Measurements from ENCODE around the gene GM2A. TPM values are rescaled to one million over a fixed set of nuclear protein-coding genes. Genes with fewer than 3 reads are reported as not detected.
A peak's percentile ranks its signal among the peaks of the same experiment; 100 is the strongest.

Gene GM2A
- total RNA-seq, 1 experiment from 2014 or later: 27.6 TPM

GRCh38 chr5:151286246-151286645 is 33.3 kb downstream of the GM2A start:
- no TSS peak for BruUV-seq (replicated peaks)

GRCh38 chr5:151288180-151288579 is 35.2 kb downstream of the GM2A start:
- no peak overlapping the region for H3K27ac Mint-ChIP-seq (ENCODE audit: unreplicated experiment)
- peaks cover 8% of the 10 kb centered on the region for H3K9me3 Mint-ChIP-seq (ENCODE audit: unreplicated experiment)
- CTCF ChIA-PET: interaction anchor here (0.6 to 1.5 kb wide), 4 partner anchors 10 to 36 kb away, joined by 3 to 6 read pairs (median 6); partner anchors contain the start of gene GM2A
- no peaks in the 10 kb centered on the region for H3K27me3 ChIP-seq (replicated peaks; ENCODE audit: control insufficient read depth, insufficient read depth, low read length)
- peak in 1 of 2 experiments; percentile 67 for TF ChIP-seq CTCF (IDR thresholded peaks at IDR 0.05; ENCODE audit: insufficient read depth in 1 of 2, low read depth in 1 of 2, low read length in 1 of 2, severe bottlenecking in 1 of 2, unreplicated experiment in 1 of 2)
- H3K4me1 ChIP-seq: peaks cover 6% of the 10 kb centered on the region
- H3K27me3 Mint-ChIP-seq (ENCODE audit: insufficient read depth, unreplicated experiment): no peaks in the 10 kb centered on the region
- intact Hi-C loops (cut with micrococcal nuclease; ENCODE audit: unreplicated experiment): loop anchor here (1.0 kb wide), 3 partner anchors 10 to 364 kb away; no protein-coding TSS in a partner anchor
- H3K9me3 ChIP-seq: no peaks in the 10 kb centered on the region
- peaks cover 12% of the 10 kb centered on the region for H3K4me1 Mint-ChIP-seq (ENCODE audit: low read depth, unreplicated experiment)
- no peaks in the 10 kb centered on the region for H3K36me3 ChIP-seq (ENCODE audit: control insufficient read depth, insufficient read depth, low read length)
- BruUV-seq (replicated peaks): no TSS peak
- H3K36me3 Mint-ChIP-seq (ENCODE audit: insufficient read depth, unreplicated experiment): no peaks in the 10 kb centered on the region
- H3K4me3 ChIP-seq (ENCODE audit: low read depth, low read length): no peak overlapping the region
- H3K4me3 Mint-ChIP-seq (ENCODE audit: unreplicated experiment): no peak overlapping the region
- POLR2A ChIA-PET: no interaction called here
- peak; percentile 50 to 53 for DNase-seq

More at GRCh38 chr5:151286246-151286645, 33.3 kb downstream of the GM2A start:
- no peak overlapping the region for H3K4me3 ChIP-seq (ENCODE audit: low read depth, low read length)
- H3K36me3 Mint-ChIP-seq (ENCODE audit: insufficient read depth, unreplicated experiment): no peaks in the 10 kb centered on the region
- no peaks in the 10 kb centered on the region for H3K27me3 ChIP-seq (replicated peaks; ENCODE audit: control insufficient read depth, insufficient read depth, low read length)
- peaks cover 8% of the 10 kb centered on the region for H3K9me3 Mint-ChIP-seq (ENCODE audit: unreplicated experiment)
- no peaks in the 10 kb centered on the region for H3K9me3 ChIP-seq
- TF ChIP-seq CTCF (IDR thresholded peaks at IDR 0.05; ENCODE audit: insufficient read depth in 1 of 2, low read depth in 1 of 2, low read length in 1 of 2, severe bottlenecking in 1 of 2, unreplicated experiment in 1 of 2): no peak
- H3K27me3 Mint-ChIP-seq (ENCODE audit: insufficient read depth, unreplicated experiment): no peaks in the 10 kb centered on the region
- ChIA-PET POLR2A (no interaction called here), CTCF (interaction anchor here (0.6 to 1.2 kb wide), 2 partner anchors 12 to 33 kb away, joined by 3 to 4 read pairs; partner anchors contain the start of gene GM2A)
- H3K36me3 ChIP-seq (ENCODE audit: control insufficient read depth, insufficient read depth, low read length): no peaks in the 10 kb centered on the region
- peaks cover 12% of the 10 kb centered on the region for H3K4me1 Mint-ChIP-seq (ENCODE audit: low read depth, unreplicated experiment)
- H3K4me3 Mint-ChIP-seq (ENCODE audit: unreplicated experiment): no peak overlapping the region
- intact Hi-C loops (cut with micrococcal nuclease; ENCODE audit: unreplicated experiment): no loop called here
- H3K4me1 ChIP-seq: peaks cover 9% of the 10 kb centered on the region
- DNase-seq: no peak
- no peak overlapping the region for H3K27ac Mint-ChIP-seq (ENCODE audit: unreplicated experiment)

- Mint-ChIP-seq H3K4me3 (ENCODE audit: unreplicated experiment) (no peak overlapping the region), H3K36me3 (ENCODE audit: insufficient read depth, unreplicated experiment) (no peaks in the 10 kb centered on the region), H3K27me3 (ENCODE audit: insufficient read depth, unreplicated experiment) (no peaks in the 10 kb centered on the region), H3K27ac (ENCODE audit: unreplicated experiment) (no peak overlapping the region), H3K9me3 (ENCODE audit: unreplicated experiment) (no peaks in the 10 kb centered on the region), H3K4me1 (ENCODE audit: low read depth, unreplicated experiment) (no peaks in the 10 kb centered on the region)
- intact Hi-C loops (cut with micrococcal nuclease; ENCODE audit: unreplicated experiment): no loop called here
- H3K4me1 ChIP-seq: peaks cover 3% of the 10 kb centered on the region; the same call in 1 of the 2 replicates
- H3K27me3 ChIP-seq (replicated peaks; ENCODE audit: control insufficient read depth, insufficient read depth, low read length): no peaks in the 10 kb centered on the region
- DNase-seq: no peak
- no peak overlapping the region for H3K4me3 ChIP-seq (ENCODE audit: low read depth, low read length)
- no peak for TF ChIP-seq CTCF (IDR thresholded peaks at IDR 0.05; ENCODE audit: insufficient read depth in 1 of 2, low read depth in 1 of 2, low read length in 1 of 2, severe bottlenecking in 1 of 2, unreplicated experiment in 1 of 2)
- ChIA-PET CTCF (interaction anchor here (0.5 kb wide), 1 partner anchor 241 kb away, joined by 10 read pairs; no protein-coding TSS in a partner anchor), POLR2A (no interaction called here)
- no peaks in the 10 kb centered on the region for H3K36me3 ChIP-seq (ENCODE audit: control insufficient read depth, insufficient read depth, low read length)
- BruUV-seq (replicated peaks): no TSS peak
- no peaks in the 10 kb centered on the region for H3K9me3 ChIP-seq
Measured at GRCh38 chr5:151293624-151294023, 40.6 kb downstream of the GM2A start.
